Suprapubic skin (tissue), 4 donors: ENCODE measurements around the gene MAGI3.

Experiments
- EP300 ChIP-seq: sonication (generic); formaldehyde crosslinking; IDR thresholded peaks from one replicate; pipeline ENCODE4 v1.6.1; 2017; ENCODE audit warnings: antibody characterized with exemption
- POLR2A ChIP-seq, 2 donors: fragments of 450-650 bp; IDR thresholded peaks; one replicate each; pipeline ENCODE4 v1.6.1; 2017; ENCODE audit warnings: antibody characterized with exemption in 2 of 2, mild to moderate bottlenecking in 2 of 2, moderate library complexity in 2 of 2
- POLR2AphosphoS5 ChIP-seq, 3 donors: sonication (generic); formaldehyde crosslinking; IDR thresholded peaks; one replicate each; pipeline ENCODE4 v1.6.1; 2017; ENCODE audit warnings: antibody characterized with exemption in 3 of 3
- TF ChIP-seq, protein P1 (sequence below), 2 donors: fragments of 200-600 bp in 1 of 2; fragments of 450-650 bp in 1 of 2; sonication (generic) in 1 of 2; IDR thresholded peaks; one replicate each; pipeline ENCODE4 v1.5.1; 2016 to 2019; ENCODE audit warnings: antibody characterized with exemption in 2 of 2, mild to moderate bottlenecking in 1 of 2, moderate library complexity in 1 of 2

GRCh38 chr1:113660088-113660487 lies 269.8 kb downstream of the MAGI3 start:
- TF ChIP-seq, protein P1, sequence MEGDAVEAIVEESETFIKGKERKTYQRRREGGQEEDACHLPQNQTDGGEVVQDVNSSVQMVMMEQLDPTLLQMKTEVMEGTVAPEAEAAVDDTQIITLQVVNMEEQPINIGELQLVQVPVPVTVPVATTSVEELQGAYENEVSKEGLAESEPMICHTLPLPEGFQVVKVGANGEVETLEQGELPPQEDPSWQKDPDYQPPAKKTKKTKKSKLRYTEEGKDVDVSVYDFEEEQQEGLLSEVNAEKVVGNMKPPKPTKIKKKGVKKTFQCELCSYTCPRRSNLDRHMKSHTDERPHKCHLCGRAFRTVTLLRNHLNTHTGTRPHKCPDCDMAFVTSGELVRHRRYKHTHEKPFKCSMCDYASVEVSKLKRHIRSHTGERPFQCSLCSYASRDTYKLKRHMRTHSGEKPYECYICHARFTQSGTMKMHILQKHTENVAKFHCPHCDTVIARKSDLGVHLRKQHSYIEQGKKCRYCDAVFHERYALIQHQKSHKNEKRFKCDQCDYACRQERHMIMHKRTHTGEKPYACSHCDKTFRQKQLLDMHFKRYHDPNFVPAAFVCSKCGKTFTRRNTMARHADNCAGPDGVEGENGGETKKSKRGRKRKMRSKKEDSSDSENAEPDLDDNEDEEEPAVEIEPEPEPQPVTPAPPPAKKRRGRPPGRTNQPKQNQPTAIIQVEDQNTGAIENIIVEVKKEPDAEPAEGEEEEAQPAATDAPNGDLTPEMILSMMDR (IDR thresholded peaks at IDR 0.05), result no peak
- TF ChIP-seq EP300, result no peak
- no peak for TF ChIP-seq POLR2A (IDR thresholded peaks at IDR 0.05)
- TF ChIP-seq POLR2AphosphoS5 (IDR thresholded peaks at IDR 0.05), result no peak
